Activated CD4-positive, alpha-beta T cell treated with anti-CD3 and anti-CD28 coated beads, Interleukin-2, amount 10 ng/mL, durations not matched to agents 7 days and 5 days (primary cell): ENCODE results near the gene PDE4D. TPM values are rescaled to one million over a fixed set of nuclear protein-coding genes. Genes with fewer than 3 reads are reported as not detected.

Experiments used
- CTCF ChIA-PET: fragments of 350-600 bp; sonication (Branson Sonifier 250); formaldehyde crosslinking; loops from one replicate; lab custom pipeline; 2021; ENCODE audit warnings: antibody characterized with exemption; lab: Charles Lee
- POLR2A ChIA-PET: fragments of 350-600 bp; sonication (Branson Sonifier 250); formaldehyde crosslinking; loops from one replicate; lab custom pipeline; 2021; ENCODE audit warnings: antibody characterized with exemption; lab: Charles Lee
- DNase-seq: peaks from one replicate; pipeline ENCODE4 v3.0.0-alpha.2; 2020
- H3K27ac Mint-ChIP-seq: one replicate; pipeline ENCODE4 v1.8.0; 2021; ENCODE audit warnings: mild to moderate bottlenecking, moderate library complexity, mixed read lengths
- H3K27me3 Mint-ChIP-seq: one replicate; pipeline ENCODE4 v1.8.0; 2021; ENCODE audit warnings: mixed read lengths
- H3K36me3 Mint-ChIP-seq: one replicate; pipeline ENCODE4 v1.8.0; 2021; ENCODE audit warnings: low read depth, mixed read lengths
- H3K4me1 Mint-ChIP-seq: one replicate; pipeline ENCODE4 v1.8.0; 2021; ENCODE audit warnings: mixed read lengths
- H3K4me3 Mint-ChIP-seq: one replicate; pipeline ENCODE4 v1.8.0; 2021; ENCODE audit warnings: mild to moderate bottlenecking, moderate library complexity, mixed read lengths
- H3K9me3 Mint-ChIP-seq: one replicate; pipeline ENCODE4 v1.8.0; 2021; ENCODE audit warnings: mixed read lengths
- total RNA-seq, 2 experiments: library from RNA; stranded (reverse); gene quantifications; one replicate each; pipeline ENCODE4 v1.2.3, GENCODE V29; 2021

Gene PDE4D
- total RNA-seq, 2 experiments from 2014 or later: 62.0 to 67.8 TPM

DNA sequence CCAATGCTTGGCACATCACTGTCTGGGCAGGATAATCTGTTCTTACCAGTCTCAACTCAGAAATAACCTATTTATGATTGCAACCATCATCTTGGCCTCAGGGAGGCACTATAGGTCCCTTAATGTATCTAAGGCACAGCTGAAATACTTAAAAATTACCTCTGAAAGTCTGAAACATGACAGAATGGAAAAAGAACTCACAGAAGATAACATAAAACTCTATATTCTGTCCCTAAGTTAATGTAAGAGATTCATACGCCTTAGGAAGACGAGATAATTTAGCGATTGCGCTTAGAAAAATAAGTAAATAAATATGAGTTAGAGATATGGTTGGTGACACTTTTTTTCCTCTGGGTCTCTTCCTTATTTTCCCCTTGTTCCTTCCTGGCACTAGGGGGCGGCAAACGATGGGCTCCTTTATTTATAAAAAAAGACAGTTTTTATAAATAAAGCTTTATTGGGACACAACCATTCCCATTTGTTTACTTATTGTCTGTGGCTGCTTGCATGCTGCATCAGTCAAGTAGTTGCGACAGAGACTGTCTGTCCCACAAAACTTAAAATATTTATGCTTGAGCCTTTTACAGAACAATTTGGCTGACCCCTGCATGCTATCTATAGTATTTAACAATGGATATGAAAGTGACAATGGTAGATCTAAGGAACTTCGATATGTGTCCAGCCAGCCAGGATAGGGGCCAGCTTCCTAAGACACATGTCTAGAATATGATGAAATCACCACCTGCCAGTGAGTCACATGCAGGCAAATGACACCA is 79.6 kb downstream of the PDE4D start:
- POLR2A ChIA-PET: no interaction called here
- peak; percentile 35 for DNase-seq
- peaks cover 17% of the 10 kb centered on the region for H3K27me3 Mint-ChIP-seq
- H3K4me1 Mint-ChIP-seq: no peaks in the 10 kb centered on the region
- H3K27ac Mint-ChIP-seq: no peak overlapping the region
- no peaks in the 10 kb centered on the region for H3K9me3 Mint-ChIP-seq
- CTCF ChIA-PET: no interaction called here
- no peak overlapping the region for H3K4me3 Mint-ChIP-seq
- no peaks in the 10 kb centered on the region for H3K36me3 Mint-ChIP-seq

DNA sequence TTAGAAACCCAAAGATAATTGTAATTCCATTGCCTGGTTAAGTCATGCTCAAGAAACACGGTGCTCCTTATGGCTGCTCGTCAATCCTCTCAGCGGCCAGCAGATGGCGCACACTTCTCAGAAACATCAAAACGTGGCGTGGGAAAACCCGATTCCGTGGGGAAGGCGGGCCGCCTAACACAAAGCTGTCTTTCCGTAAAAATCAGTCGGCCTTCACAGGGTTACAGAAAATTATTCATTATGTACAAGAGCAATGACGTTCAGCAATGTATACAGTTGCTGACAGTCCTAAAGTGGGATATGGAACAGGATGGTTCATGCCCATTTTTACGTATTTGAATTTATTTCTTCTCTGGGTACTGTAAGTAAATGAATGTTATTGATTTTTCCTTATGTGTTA is 83.5 kb downstream of the PDE4D start:
- peaks cover 17% of the 10 kb centered on the region for H3K27me3 Mint-ChIP-seq
- no peak overlapping the region for H3K4me3 Mint-ChIP-seq

DNA sequence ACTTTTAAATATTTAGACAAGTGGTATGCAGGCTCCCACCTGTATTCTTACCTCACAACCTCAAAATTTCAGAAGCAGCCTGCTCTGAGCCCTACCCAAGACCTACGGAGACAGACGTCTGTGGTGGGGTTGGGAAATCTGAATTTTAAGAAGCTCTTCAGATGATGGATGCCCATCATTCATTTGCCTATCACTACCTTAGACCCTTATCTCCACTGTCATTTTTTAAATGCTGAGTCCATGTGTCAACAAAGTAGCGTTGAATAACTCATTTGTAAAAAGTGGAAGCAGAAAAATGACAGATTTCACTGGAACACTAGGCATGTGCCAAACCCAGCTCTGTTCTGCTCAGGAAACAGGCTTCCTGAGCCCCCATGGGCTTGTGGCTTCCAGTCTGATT is 85.7 kb downstream of the PDE4D start:
- Mint-ChIP-seq H3K4me3 (no peak overlapping the region), H3K9me3 (no peaks in the 10 kb centered on the region), H3K4me1 (no peaks in the 10 kb centered on the region), H3K36me3 (no peaks in the 10 kb centered on the region), H3K27ac (no peak overlapping the region), H3K27me3 (peaks cover 20% of the 10 kb centered on the region)
- POLR2A ChIA-PET: no interaction called here
- no peak for DNase-seq
- CTCF ChIA-PET: no interaction called here

More for the DNA sequence above, 83.5 kb downstream of the PDE4D start:
- Mint-ChIP-seq H3K9me3 (no peaks in the 10 kb centered on the region), H3K36me3 (no peaks in the 10 kb centered on the region), H3K27ac (no peak overlapping the region), H3K4me1 (no peaks in the 10 kb centered on the region)
- ChIA-PET CTCF (interaction anchor here (1.3 kb wide), 1 partner anchor 9 kb away, joined by 4 read pairs; no protein-coding TSS in a partner anchor), POLR2A (no interaction called here)
- DNase-seq: peak; percentile 65

DNA sequence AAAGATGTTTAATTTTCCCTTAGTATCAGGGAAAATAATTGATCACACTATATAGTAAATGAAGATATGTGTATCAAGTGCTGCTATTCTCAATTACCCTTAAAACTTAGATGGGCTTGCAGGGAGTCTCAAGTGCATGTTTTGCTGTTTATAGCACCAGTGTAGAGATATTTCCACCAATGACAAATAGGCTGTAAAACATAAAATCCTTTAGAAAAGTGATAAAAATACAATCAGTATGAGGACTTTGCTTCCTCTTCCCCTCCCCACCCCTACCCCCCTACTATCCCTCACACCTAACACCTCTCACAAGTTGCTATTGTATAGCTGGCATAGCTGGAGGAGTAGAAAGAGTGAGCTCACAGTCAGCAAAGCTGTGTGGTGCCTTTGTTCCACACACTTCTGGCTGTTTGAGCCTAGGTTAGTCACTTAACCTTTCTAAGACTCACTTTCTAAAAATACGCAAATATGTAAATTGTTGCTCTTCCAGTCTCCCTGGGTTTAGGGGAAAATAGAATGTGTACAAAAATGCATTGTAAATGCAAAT is 93.1 kb downstream of the PDE4D start:
- no peak overlapping the region for H3K4me3 Mint-ChIP-seq
- ChIA-PET POLR2A (interaction anchor here (0.5 kb wide), 1 partner anchor 124 kb away, joined by 5 read pairs; no protein-coding TSS in a partner anchor), CTCF (interaction anchor here (0.6 to 2.3 kb wide), 5 partner anchors 9 to 410 kb away, joined by 3 to 6 read pairs (median 3); no protein-coding TSS in a partner anchor)
- H3K36me3 Mint-ChIP-seq: no peaks in the 10 kb centered on the region
- H3K9me3 Mint-ChIP-seq: no peaks in the 10 kb centered on the region
- H3K27me3 Mint-ChIP-seq: peaks cover 13% of the 10 kb centered on the region
- DNase-seq: no peak
- H3K4me1 Mint-ChIP-seq: no peaks in the 10 kb centered on the region
- H3K27ac Mint-ChIP-seq: no peak overlapping the region

DNA sequence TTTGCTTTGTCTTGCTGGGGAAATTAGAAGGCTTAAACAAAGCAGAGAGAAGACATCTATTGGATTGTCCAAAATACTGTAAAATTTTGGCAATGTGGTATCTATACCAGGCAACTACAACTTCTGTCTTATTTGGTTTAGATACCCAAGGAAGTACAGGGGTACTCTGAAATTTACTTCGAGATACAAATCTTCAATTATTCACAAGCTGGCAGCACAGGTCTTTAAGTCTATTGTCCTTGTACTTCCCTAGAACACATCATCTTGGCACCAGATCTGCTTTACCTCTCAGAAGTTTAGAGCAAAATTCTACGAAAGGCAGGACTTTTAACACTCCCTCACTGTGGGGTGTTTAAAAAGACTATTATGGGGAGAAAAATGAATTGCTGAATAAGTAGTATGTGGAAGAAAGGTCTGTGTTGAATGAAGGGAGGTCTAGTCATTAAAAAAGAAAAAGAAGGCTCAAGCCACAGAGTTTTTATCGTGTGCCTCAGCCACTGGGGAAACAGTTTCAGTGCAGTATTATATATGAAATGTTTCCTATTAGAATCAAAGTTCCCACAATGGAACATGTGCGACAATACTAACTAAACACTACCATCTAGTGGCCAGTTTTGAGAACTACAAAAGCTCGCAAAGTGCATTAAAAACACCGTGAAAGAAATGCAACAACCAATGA is 93.7 kb downstream of the PDE4D start:
- Mint-ChIP-seq H3K27ac (no peak overlapping the region), H3K4me1 (no peaks in the 10 kb centered on the region), H3K27me3 (peaks cover 13% of the 10 kb centered on the region), H3K9me3 (no peaks in the 10 kb centered on the region), H3K4me3 (no peak overlapping the region), H3K36me3 (no peaks in the 10 kb centered on the region)
- ChIA-PET POLR2A (interaction anchor here (0.5 kb wide), 1 partner anchor 123 kb away, joined by 5 read pairs; no protein-coding TSS in a partner anchor), CTCF (interaction anchor here (0.6 to 2.3 kb wide), 3 partner anchors 21 to 410 kb away, joined by 3 to 6 read pairs (median 3); no protein-coding TSS in a partner anchor)
- DNase-seq: peak; percentile 49

DNA sequence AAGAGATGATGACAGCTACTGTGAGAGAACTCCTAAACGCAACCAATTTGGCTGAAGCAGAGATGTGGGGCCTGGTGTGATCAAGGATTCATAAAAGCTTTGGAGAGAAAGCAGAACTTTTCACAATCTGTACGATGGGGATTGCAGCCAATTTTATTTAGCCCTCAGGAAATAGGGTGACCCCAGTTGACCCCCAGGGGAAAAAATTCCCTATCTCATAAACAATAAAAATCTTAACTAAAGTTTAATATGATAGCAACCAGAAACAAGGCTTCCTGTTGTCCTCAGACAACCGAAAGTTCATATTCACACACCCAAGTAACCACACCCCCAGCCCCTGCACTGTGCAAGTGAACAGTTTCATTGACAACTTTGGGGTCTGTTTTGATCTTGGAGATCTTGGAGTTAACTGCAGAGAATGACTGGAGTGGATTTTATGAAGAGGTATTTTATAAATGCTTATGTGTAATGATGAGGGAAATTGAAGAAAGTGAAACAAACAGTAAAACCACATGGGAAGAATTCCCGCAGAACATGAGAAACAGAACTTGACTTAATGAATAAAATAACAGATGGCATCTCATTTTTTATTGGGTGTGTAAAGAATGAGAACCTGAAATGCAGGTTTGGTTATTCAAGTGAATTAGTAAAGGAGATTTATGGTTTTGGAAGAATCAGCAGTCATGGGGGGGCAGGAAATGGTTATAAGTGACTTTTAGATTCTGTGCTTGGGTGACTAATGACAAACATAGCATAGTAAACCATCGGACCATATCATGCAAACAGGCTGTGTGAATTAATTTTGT is 94.5 kb downstream of the PDE4D start:
- peaks cover 2% of the 10 kb centered on the region for H3K4me1 Mint-ChIP-seq
- H3K9me3 Mint-ChIP-seq: no peaks in the 10 kb centered on the region
- H3K36me3 Mint-ChIP-seq: no peaks in the 10 kb centered on the region
- peak; percentile 28 for DNase-seq
- no peak overlapping the region for H3K4me3 Mint-ChIP-seq
- ChIA-PET CTCF (interaction anchor here (1.0 to 2.3 kb wide), 2 partner anchors 96 to 293 kb away, joined by 4 to 6 read pairs; no protein-coding TSS in a partner anchor), POLR2A (no interaction called here)
- peaks cover 12% of the 10 kb centered on the region for H3K27me3 Mint-ChIP-seq
- no peak overlapping the region for H3K27ac Mint-ChIP-seq

DNA sequence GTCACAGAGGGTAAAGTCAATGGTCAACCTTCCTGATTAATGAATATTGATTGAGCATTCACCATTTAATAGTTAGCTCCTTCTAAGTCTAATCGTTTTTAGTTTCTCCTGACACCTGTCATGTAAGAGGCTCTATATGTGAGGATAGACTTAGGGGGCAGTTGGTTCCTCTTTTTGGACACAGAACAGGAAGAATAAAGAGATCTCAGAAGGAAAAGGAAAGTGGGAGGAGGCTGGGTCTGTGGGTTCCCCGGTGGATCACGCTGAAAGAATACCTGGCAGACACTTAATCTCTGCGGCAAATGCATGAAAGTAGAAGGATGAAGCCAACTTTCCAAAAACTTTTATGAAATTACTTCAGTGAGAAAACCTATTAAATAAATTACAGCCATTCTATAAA is 98.4 kb downstream of the PDE4D start:
- ChIA-PET CTCF (interaction anchor here (1.1 kb wide), 1 partner anchor 28 kb away, joined by 3 read pairs; no protein-coding TSS in a partner anchor), POLR2A (no interaction called here)
- Mint-ChIP-seq H3K9me3 (no peaks in the 10 kb centered on the region), H3K27me3 (peaks cover 5% of the 10 kb centered on the region), H3K36me3 (no peaks in the 10 kb centered on the region), H3K27ac (no peak overlapping the region), H3K4me1 (peaks cover 14% of the 10 kb centered on the region), H3K4me3 (no peak overlapping the region)
- no peak for DNase-seq

DNA sequence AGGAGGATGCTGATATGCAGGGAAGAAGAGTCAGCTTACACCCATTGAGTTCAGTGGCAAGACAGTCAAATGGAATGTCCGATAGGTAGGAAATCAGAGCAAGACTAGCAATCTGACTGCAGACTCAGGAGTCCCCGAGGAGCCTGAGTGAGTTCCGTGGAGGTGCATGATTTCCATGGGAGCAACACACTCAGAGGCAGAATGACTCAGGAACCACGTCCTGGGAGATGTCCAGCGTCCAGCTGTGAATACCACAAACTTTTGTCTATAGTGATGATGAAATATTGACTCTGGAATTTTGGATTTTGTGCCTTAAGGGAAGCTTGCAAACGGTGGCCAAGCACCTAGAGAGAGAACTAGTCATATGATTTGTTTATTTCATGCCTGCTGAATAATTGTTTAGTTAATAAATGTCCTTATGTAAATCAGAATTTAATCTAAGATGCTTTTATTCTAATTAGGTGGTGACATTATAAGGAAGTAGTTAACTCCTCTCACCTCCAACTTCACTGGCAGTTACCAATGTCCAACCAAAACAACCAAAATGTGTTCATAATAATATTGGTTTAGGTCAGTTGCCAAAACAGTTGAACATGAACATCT is 100.4 kb downstream of the PDE4D start:
- CTCF ChIA-PET: interaction anchor here (1.2 to 1.3 kb wide), 2 partner anchors 8 to 404 kb away, joined by 3 read pairs; no protein-coding TSS in a partner anchor
- no peaks in the 10 kb centered on the region for H3K9me3 Mint-ChIP-seq
- DNase-seq: no peak

DNA sequence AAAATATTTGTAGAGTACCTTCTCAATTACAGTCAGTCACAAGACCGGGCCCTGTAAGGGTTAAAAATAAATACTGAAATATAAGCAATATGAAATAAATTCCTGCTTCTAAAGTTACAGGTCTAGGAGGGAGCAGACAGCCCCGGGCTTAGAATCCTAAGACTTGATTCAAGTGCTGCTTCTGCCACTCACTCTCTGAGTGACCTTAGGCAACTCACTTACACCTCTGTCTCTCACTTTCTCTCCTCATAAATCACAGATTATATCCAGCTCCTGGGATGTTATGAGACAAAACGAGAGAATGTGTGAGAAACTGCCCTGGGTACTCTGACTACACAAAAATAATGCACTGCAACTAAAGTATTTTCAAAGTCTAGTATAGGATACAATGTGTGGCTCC is 101.9 kb downstream of the PDE4D start:
- H3K4me1 Mint-ChIP-seq: peaks cover 22% of the 10 kb centered on the region
- no peaks in the 10 kb centered on the region for H3K9me3 Mint-ChIP-seq
- DNase-seq: no peak
- H3K27ac Mint-ChIP-seq: no peak overlapping the region
- H3K27me3 Mint-ChIP-seq: peaks cover 12% of the 10 kb centered on the region
- no peak overlapping the region for H3K4me3 Mint-ChIP-seq
- ChIA-PET POLR2A (interaction anchor here (0.7 kb wide), 1 partner anchor 617 kb away, joined by 4 read pairs; no protein-coding TSS in a partner anchor), CTCF (interaction anchor here (1.3 kb wide), 1 partner anchor 402 kb away, joined by 3 read pairs; no protein-coding TSS in a partner anchor)
- H3K36me3 Mint-ChIP-seq: no peaks in the 10 kb centered on the region

More for the DNA sequence above, 100.4 kb downstream of the PDE4D start:
- Mint-ChIP-seq H3K27me3 (peaks cover 5% of the 10 kb centered on the region), H3K27ac (no peak overlapping the region), H3K36me3 (no peaks in the 10 kb centered on the region), H3K4me3 (no peak overlapping the region), H3K4me1 (peaks cover 22% of the 10 kb centered on the region)
- POLR2A ChIA-PET: no interaction called here

DNA sequence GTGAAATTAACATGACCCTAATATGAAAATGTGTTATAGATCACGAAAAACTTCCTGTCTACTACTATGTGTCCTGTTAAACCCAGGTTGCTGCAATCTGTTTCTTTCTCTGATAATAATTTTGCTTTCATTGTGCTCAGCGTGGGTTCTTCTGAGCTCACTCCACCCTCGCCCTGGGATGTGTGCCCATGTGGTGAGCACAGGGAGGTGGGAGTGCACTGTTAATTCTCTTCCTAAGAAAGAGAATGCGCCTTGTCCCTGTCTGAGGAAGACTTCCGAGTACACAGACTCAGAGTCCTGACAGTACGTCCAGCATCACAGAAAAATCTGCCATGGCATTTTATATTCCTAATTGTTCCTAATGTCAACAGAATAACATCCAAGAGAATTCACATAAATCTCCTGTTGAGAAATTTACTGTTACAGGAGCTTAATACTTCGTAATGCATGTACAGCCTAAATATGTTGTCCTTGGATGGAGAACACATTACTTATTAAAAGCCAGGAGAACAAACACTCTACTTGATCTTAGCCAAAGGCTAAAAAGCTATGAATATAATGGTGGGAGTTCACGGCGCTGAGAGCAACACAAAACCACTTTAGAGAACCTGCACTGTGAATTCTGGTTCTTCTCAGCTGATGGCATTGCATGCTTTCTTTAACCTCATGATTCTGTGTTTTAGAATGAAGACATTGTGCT is 102.6 kb downstream of the PDE4D start:
- POLR2A ChIA-PET: no interaction called here
- peaks cover 16% of the 10 kb centered on the region for H3K27me3 Mint-ChIP-seq
- H3K27ac Mint-ChIP-seq: peak overlapping the region; percentile 84
- DNase-seq: no peak
- H3K9me3 Mint-ChIP-seq: no peaks in the 10 kb centered on the region
- H3K36me3 Mint-ChIP-seq: no peaks in the 10 kb centered on the region
- peaks cover 22% of the 10 kb centered on the region for H3K4me1 Mint-ChIP-seq
- H3K4me3 Mint-ChIP-seq: peak overlapping the region; percentile 21
- CTCF ChIA-PET: interaction anchor here (0.9 to 1.1 kb wide), 2 partner anchors 20 to 26 kb away, joined by 3 read pairs; no protein-coding TSS in a partner anchor

DNA sequence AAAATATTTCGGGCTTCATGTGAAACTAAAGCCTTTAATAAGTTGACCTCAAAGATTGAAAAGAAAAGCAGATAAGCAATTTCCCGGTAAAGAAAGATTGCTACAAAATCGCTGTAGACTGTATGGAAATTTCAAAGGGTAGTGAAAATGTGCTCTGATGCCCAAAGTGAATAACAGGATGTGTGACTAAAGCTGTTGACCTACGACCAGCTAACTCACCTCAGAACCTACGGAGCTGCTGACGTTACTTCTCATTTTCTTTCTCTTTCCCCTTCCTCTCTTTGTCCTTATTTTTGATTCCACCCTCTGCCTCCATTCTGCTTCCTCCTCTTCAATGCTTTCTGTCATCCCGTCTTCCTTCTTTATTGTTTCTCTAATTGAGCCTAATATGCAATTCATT is 103.2 kb downstream of the PDE4D start:
- Mint-ChIP-seq H3K36me3 (no peaks in the 10 kb centered on the region), H3K4me3 (peak overlapping the region; percentile 21), H3K27ac (peak overlapping the region; percentile 84), H3K9me3 (no peaks in the 10 kb centered on the region), H3K4me1 (peaks cover 22% of the 10 kb centered on the region), H3K27me3 (peaks cover 16% of the 10 kb centered on the region)
- DNase-seq: no peak
- CTCF ChIA-PET: interaction anchor here (0.9 to 1.1 kb wide), 2 partner anchors 20 to 26 kb away, joined by 3 read pairs; no protein-coding TSS in a partner anchor
- POLR2A ChIA-PET: no interaction called here
